GM12865 (cell line): ENCODE measurements around the gene BCL2L12.
"Not testable (repeated sequence)": the region's sequence is repeated elsewhere in the genome, so short reads cannot be mapped to it uniquely, and the experiment has no call there.

Experiments used
- DNase-seq: peaks from one replicate; pipeline ENCODE4 v3.0.0; 2010; ENCODE audit warnings: low read depth
- H3K4me3 ChIP-seq: 2 replicates; pipeline ENCODE4 v1.5.1; 2011; ENCODE audit warnings: mild to moderate bottlenecking, low read depth, low read length, control low read depth
- CTCF ChIP-seq: IDR thresholded peaks from 2 replicates; pipeline ENCODE4 v1.5.1; 2011; ENCODE audit warnings: low read length, control low read depth, low read depth, inconsistent platforms; ENCODE audit not compliant: insufficient read depth; ENCODE audit errors: missing control alignments

The BCL2L12 gene

GRCh38 chr19:49631014-49631588 lies 34.6 kb upstream of the BCL2L12 start:
- TF ChIP-seq CTCF: no peak
- DNase-seq: no peak

GRCh38 chr19:49631610-49632192 lies 34.0 kb upstream of the BCL2L12 start:
- TF ChIP-seq CTCF: no peak
- DNase-seq: no peak
- H3K4me3 ChIP-seq: no peak overlapping the region

More at GRCh38 chr19:49631014-49631588, 34.6 kb upstream of the BCL2L12 start:
- no peak overlapping the region for H3K4me3 ChIP-seq

GRCh38 chr19:49632576-49632975 lies 33.2 kb upstream of the BCL2L12 start:
- no peak for DNase-seq
- TF ChIP-seq CTCF: no peak
- no peak overlapping the region for H3K4me3 ChIP-seq

GRCh38 chr19:49633273-49633672 lies 32.5 kb upstream of the BCL2L12 start:
- DNase-seq, H3K4me3 ChIP-seq: not testable (repeated sequence)

- H3K4me3 ChIP-seq: no peak overlapping the region
- TF ChIP-seq CTCF: no peak
- no peak for DNase-seq
Measured at GRCh38 chr19:49635530-49636232, 30.1 kb upstream of the BCL2L12 start.

- H3K4me3 ChIP-seq: no peak overlapping the region
- DNase-seq: no peak
- TF ChIP-seq CTCF: no peak
Measured at GRCh38 chr19:49636233-49636932, 29.4 kb upstream of the BCL2L12 start.
